HepG2 (cell line): ENCODE data around the gene KRT71.
"Not testable (repeated sequence)": the region's sequence is repeated elsewhere in the genome, so short reads cannot be mapped to it uniquely, and the experiment has no call there.

Source experiments
- CEBPB ChIP-seq: IDR thresholded peaks from 2 replicates; pipeline ENCODE4 v1.6.1; 2011; ENCODE audit warnings: low read depth, low read length, improper control_type of control experiment, borderline replicate concordance
- CTCF ChIP-seq: sonication (generic); formaldehyde crosslinking; IDR thresholded peaks from 2 replicates; pipeline ENCODE4 v1.5.0; 2020; ENCODE audit warnings: mild to moderate bottlenecking, missing genetic modification reagents, moderate library complexity
- MAX ChIP-seq: IDR thresholded peaks from 2 replicates; pipeline ENCODE4 v1.6.1; 2012; ENCODE audit warnings: inconsistent platforms
- MED8 ChIP-seq: sonication (generic); formaldehyde crosslinking; IDR thresholded peaks from 2 replicates; pipeline ENCODE4 v1.8.1; 2023; ENCODE audit warnings: mild to moderate bottlenecking, missing genetic modification reagents; ENCODE audit not compliant: insufficient replicate concordance
- POLR2A ChIP-seq, 2 experiments: IDR thresholded peaks; 2 replicates each; pipeline ENCODE4 v1.6.1; 2011; ENCODE audit warnings: low read depth in 2 of 2, low read length in 2 of 2, mild to moderate bottlenecking in 1 of 2, moderate library complexity in 1 of 2; ENCODE audit not compliant: insufficient read depth in 1 of 2
- SMAD1 ChIP-seq: sonication (generic); formaldehyde crosslinking; IDR thresholded peaks from 2 replicates; pipeline ENCODE4 v1.4.0; 2020; ENCODE audit warnings: missing genetic modification reagents, low read depth, mild to moderate bottlenecking, borderline replicate concordance
- ZNF329 ChIP-seq: sonication (generic); formaldehyde crosslinking; IDR thresholded peaks from 2 replicates; pipeline ENCODE4 v1.9.0; 2021; ENCODE audit warnings: low read depth, mild to moderate bottlenecking, missing genetic modification reagents
- ZSCAN12 ChIP-seq: sonication (generic); formaldehyde crosslinking; IDR thresholded peaks from 2 replicates; pipeline ENCODE4 v1.9.0; 2021; ENCODE audit warnings: mild to moderate bottlenecking, missing genetic modification reagents

DNA sequence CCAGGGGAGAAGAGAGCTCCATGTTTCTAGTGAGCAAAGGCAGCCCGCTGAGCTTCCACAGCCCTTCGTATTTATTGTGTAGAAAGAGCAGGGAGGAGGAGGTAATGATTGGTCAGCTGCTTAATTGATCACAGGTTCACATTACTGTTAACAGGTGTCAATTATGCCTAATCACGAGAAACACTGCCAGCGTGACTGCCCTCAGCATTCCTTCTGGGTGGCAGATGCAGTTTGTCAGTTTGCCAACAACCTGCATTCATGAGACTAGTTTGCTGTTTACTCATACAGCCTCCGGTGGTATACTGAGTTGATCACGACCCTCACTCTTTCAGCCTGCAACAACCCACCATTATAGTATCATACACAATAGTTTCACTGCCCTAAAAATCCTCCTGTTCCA is 52.4 kb downstream of the KRT71 start:
- TF ChIP-seq MED8 (CRISPR knock-in tag); SMAD1 (CRISPR knock-in tag); CTCF (CRISPR knock-in tag); MAX; POLR2A (IDR thresholded peaks at IDR 0.05; ENCODE audit: insufficient read depth in 1 of 2, low read depth in 2 of 2, low read length in 2 of 2); ZNF329; ZSCAN12 (CRISPR knock-in tag); CEBPB: not testable (repeated sequence)
